CD14-positive monocyte (primary cell): ENCODE data around the gene PKD1L1. TPM values are rescaled to one million over a fixed set of nuclear protein-coding genes. Genes with fewer than 3 reads are reported as not detected.

Experiments used
- DNase-seq, 3 donors: peaks; one replicate each; pipeline ENCODE4 v3.0.0-alpha.2; 2011 to 2022
- H2AFZ ChIP-seq: 2 replicates; pipeline ENCODE4 v1.6.0; 2012; ENCODE audit warnings: mild to moderate bottlenecking, low read depth, low read length, inconsistent platforms; ENCODE audit not compliant: insufficient read depth, poor library complexity, severe bottlenecking
- H3K27ac ChIP-seq, 2 donors: 1 replicate in 1 of 2; 2 replicates in 1 of 2; pipeline ENCODE4 v1.5.1; 2012 to 2013; ENCODE audit warnings: low read length in 2 of 2, control low read depth in 1 of 2, inconsistent platforms in 1 of 2, low read depth in 1 of 2, mild to moderate bottlenecking in 1 of 2
- H3K27me3 ChIP-seq, 2 donors: one replicate each; pipeline versions ENCODE4 v1.6.0 to v1.6.1; 2011 to 2013; ENCODE audit warnings: low read length in 2 of 2; ENCODE audit not compliant: control insufficient read depth in 2 of 2, insufficient read depth in 2 of 2
- H3K36me3 ChIP-seq, 2 donors: replicated peaks in 1 of 2; 1 replicate in 1 of 2; 2 replicates in 1 of 2; pipeline versions ENCODE4 v1.5.1 to v1.6.1; 2012 to 2013; ENCODE audit warnings: low read length in 2 of 2, control low read depth in 1 of 2, inconsistent platforms in 1 of 2, mild to moderate bottlenecking in 1 of 2; ENCODE audit not compliant: insufficient read depth in 2 of 2, control insufficient read depth in 1 of 2
- H3K4me1 ChIP-seq, 2 donors: 1 replicate in 1 of 2; 2 replicates in 1 of 2; pipeline versions ENCODE4 v1.5.1 to v1.6.1; 2012 to 2013; ENCODE audit warnings: low read length in 2 of 2, control low read depth in 1 of 2, inconsistent platforms in 1 of 2, mild to moderate bottlenecking in 1 of 2, moderate library complexity in 1 of 2; ENCODE audit not compliant: insufficient read depth in 2 of 2, control insufficient read depth in 1 of 2
- H3K4me2 ChIP-seq: replicated peaks from 2 replicates; pipeline ENCODE3; 2012; ENCODE audit warnings: low read length, moderate library complexity, mild to moderate bottlenecking; ENCODE audit not compliant: poor library complexity, severe bottlenecking; ENCODE audit errors: extremely low read depth
- H3K4me3 ChIP-seq, 3 experiments: fragments of 200-600 bp in 1 of 3; sonication (generic) in 1 of 3; replicated peaks in 1 of 3; 1 replicate in 2 of 3; 2 replicates in 1 of 3; pipeline ENCODE4 v1.5.1; 2011 to 2013; ENCODE audit warnings: low read length in 3 of 3, mild to moderate bottlenecking in 3 of 3, control low read depth in 2 of 3, low read depth in 2 of 3, inconsistent platforms in 1 of 3, moderate library complexity in 1 of 3
- H3K79me2 ChIP-seq: 2 replicates; pipeline ENCODE4 v1.6.0; 2012; ENCODE audit warnings: mild to moderate bottlenecking, control low read depth, inconsistent platforms, low read length, moderate library complexity; ENCODE audit not compliant: insufficient read depth
- H3K9ac ChIP-seq: 2 replicates; pipeline ENCODE4 v1.6.0; 2017; ENCODE audit warnings: low read length, mild to moderate bottlenecking; ENCODE audit not compliant: insufficient read depth, poor library complexity, severe bottlenecking
- H3K9me3 ChIP-seq, 2 donors: replicated peaks in 1 of 2; 1 replicate in 1 of 2; 2 replicates in 1 of 2; pipeline versions ENCODE4 v1.5.1 to v1.6.1; 2012 to 2013; ENCODE audit warnings: low read length in 2 of 2, control low read depth in 1 of 2; ENCODE audit not compliant: control insufficient read depth in 1 of 2, insufficient read depth in 1 of 2
- H4K20me1 ChIP-seq: 2 replicates; pipeline ENCODE4 v1.6.0; 2012; ENCODE audit warnings: mild to moderate bottlenecking, low read length, control low read depth, moderate library complexity; ENCODE audit not compliant: insufficient read depth
- H3K27ac Mint-ChIP-seq, 7 donors: one replicate each; pipeline ENCODE4 v1.8.0; 2020; ENCODE audit warnings: mild to moderate bottlenecking in 7 of 7, mixed read lengths in 7 of 7, moderate library complexity in 6 of 7, inconsistent platforms in 2 of 7
- H3K27me3 Mint-ChIP-seq, 3 donors: one replicate each; pipeline ENCODE4 v1.8.0; 2021 to 2022; ENCODE audit warnings: low read depth in 3 of 3, mild to moderate bottlenecking in 3 of 3, mixed read lengths in 3 of 3, moderate library complexity in 3 of 3, inconsistent platforms in 1 of 3
- H3K36me3 Mint-ChIP-seq, 2 donors: one replicate each; pipeline ENCODE4 v1.8.0; 2020; ENCODE audit warnings: mixed read lengths in 2 of 2, inconsistent platforms in 1 of 2, mild to moderate bottlenecking in 1 of 2
- H3K4me1 Mint-ChIP-seq: one replicate; pipeline ENCODE4 v1.8.0; 2020; ENCODE audit warnings: mild to moderate bottlenecking, mixed read lengths
- H3K4me3 Mint-ChIP-seq, 2 donors: one replicate each; pipeline ENCODE4 v1.8.0; 2020; ENCODE audit warnings: mild to moderate bottlenecking in 2 of 2, mixed read lengths in 2 of 2, moderate library complexity in 1 of 2
- H3K9me3 Mint-ChIP-seq, 7 donors: one replicate each; pipeline ENCODE4 v1.8.0; 2020 to 2022; ENCODE audit warnings: mixed read lengths in 7 of 7, mild to moderate bottlenecking in 6 of 7, moderate library complexity in 6 of 7, inconsistent platforms in 2 of 7
- WGBS: methylation state at CpG from one replicate; pipeline ENCODE4 v1.1.5; 2013; ENCODE audit warnings: missing lambda C conversion rate; ENCODE audit not compliant: insufficient coverage; 5-methylcytosine and 5-hydroxymethylcytosine counted together
- intact Hi-C, 2 donors: fragments of 100-400 bp; cut with micrococcal nuclease; formaldehyde crosslinking; loops; one replicate each; pipeline versions ENCODE4 v1.15.0 to v1.15.1; 2023
- polyA plus RNA-seq, 3 donors: library from polyadenylated mRNA; depleted of rRNA in 1 of 3; unstranded in 2 of 3; stranded (reverse) in 1 of 3; fragments of 300-500 nt in 2 of 3; fragments of >200 nt in 1 of 3; fragmentation: Illumina TruSeq in 2 of 3; gene quantifications; 1 replicate in 2 of 3; 2 replicates in 1 of 3; pipeline ENCODE4 v1.2.3, GENCODE V29; 2012 to 2021
- TF ChIP-seq, protein P1 (sequence below): fragments of 200-600 bp; IDR thresholded peaks from one replicate; pipeline ENCODE4 v1.8.0; 2022; ENCODE audit warnings: antibody characterized with exemption, mild to moderate bottlenecking

PKD1L1 gene
- polyA plus RNA-seq, 3 donors: 0.19 TPM; not detected in 2

DNA sequence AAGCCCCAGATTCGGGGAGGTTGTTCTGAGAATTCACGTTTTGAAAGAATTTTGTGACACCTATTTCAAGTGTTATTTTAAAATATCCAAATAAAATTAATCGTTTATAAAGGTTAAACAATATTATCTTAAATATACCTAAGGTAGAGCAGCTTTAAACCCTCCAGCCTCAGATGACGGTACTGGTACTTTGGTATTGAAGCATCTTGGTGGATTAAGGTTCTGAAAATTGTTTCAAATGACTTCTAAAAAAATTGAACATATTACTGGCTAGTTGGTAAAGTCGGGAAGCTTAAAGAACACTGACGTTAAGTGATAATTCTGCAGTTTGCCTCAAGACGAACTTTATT is 31.5 kb upstream of the PKD1L1 start:
- no peak for DNase-seq
- Histone ChIP-seq H3K4me3 (peak overlapping the region; percentile 73 to 99 (median 80)), H2AFZ (peak overlapping the region; percentile 65), H3K4me1 (peaks cover 15 to 17% of the 10 kb centered on the region in 2 donors), H3K79me2 (peaks cover 23% of the 10 kb centered on the region), H3K36me3 (peaks cover 31 to 36% of the 10 kb centered on the region in 2 donors), H3K9ac (peak overlapping the region; percentile 78), H3K27me3 (no peaks in the 10 kb centered on the region), H3K4me2 (peak overlapping the region; percentile 89), H3K27ac (peak overlapping the region; percentile 87 to 95), H4K20me1 (no peaks in the 10 kb centered on the region), H3K9me3 (no peaks in the 10 kb centered on the region)
- Mint-ChIP-seq H3K4me3 (peak overlapping the region; percentile 97 to 99), H3K4me1 (peaks cover 9% of the 10 kb centered on the region), H3K36me3 (peaks cover 32 to 38% of the 10 kb centered on the region in 2 donors), H3K27ac (peak overlapping the region; percentile 94 to 100 (median 99)), H3K27me3 (no peaks in the 10 kb centered on the region), H3K9me3 (peaks cover 0 to 3% (median 0%) of the 10 kb centered on the region in 7 donors)
- intact Hi-C loops: loop anchor here (5.0 kb wide), 2 partner anchors 57 to 107 kb away; partner anchors contain the start of genes C7orf57 (in 1 of the 2) and UPP1 (in 1 of the 2)
- no CpG with 5 or more reads among the region's 7 CpGs for WGBS
- TF ChIP-seq, protein P1, sequence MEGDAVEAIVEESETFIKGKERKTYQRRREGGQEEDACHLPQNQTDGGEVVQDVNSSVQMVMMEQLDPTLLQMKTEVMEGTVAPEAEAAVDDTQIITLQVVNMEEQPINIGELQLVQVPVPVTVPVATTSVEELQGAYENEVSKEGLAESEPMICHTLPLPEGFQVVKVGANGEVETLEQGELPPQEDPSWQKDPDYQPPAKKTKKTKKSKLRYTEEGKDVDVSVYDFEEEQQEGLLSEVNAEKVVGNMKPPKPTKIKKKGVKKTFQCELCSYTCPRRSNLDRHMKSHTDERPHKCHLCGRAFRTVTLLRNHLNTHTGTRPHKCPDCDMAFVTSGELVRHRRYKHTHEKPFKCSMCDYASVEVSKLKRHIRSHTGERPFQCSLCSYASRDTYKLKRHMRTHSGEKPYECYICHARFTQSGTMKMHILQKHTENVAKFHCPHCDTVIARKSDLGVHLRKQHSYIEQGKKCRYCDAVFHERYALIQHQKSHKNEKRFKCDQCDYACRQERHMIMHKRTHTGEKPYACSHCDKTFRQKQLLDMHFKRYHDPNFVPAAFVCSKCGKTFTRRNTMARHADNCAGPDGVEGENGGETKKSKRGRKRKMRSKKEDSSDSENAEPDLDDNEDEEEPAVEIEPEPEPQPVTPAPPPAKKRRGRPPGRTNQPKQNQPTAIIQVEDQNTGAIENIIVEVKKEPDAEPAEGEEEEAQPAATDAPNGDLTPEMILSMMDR: no peak

DNA sequence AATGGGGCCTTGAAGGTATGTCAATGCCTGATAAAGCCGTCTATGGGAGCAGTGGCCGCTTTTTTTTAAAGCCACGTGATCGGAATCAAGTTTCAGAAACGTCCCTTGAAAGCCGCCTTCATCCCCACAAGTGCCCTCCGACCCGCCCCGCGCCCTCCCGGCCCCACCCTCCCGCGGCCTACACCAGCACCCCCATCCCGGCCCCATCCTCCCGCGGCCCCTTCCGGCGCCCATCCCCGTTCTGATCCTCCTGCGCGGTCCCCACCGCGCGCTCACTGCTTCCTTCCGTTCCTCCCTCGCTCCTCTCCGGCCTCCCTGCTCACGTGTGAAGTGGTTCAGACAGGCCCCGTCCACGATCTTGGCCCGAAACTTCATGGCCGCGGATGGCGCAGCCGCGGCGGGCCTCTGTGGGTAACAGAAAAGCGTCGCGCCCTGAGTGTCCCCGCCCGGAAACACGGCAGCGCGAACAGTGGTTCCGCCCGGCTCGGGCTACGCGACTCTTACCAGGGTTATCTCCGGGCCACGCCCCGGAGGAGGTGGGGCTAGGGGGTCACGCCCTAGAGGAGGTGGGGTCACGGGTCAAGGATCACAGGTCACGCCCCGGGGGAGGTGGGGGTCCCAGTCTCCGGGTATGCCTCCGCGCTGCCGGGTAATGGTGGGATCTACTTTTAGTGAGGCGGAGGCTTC is 31.0 kb upstream of the PKD1L1 start, which contains the start of gene HUS1:
Gene HUS1, minus strand, starts transcription at position 471 of the 687 bp plus-strand sequence. Its CDS starts 96 bp downstream, at position 375.
- WGBS: under 1% methylated on average over 49 of the region's 62 CpGs
- peak within 1 kb of the TSS; percentile 97 to 99 for H3K4me3 Mint-ChIP-seq
- peaks cover 37 to 43% of the 10 kb centered on the region in 2 donors for H3K36me3 Mint-ChIP-seq

More for the DNA sequence above, 31.0 kb upstream of the PKD1L1 start, which contains the start of gene HUS1:
- Histone ChIP-seq H3K4me3 (peak within 1 kb of the TSS; percentile 73 to 99 (median 80)), H4K20me1 (no peaks in the 10 kb centered on the region), H3K9me3 (no peaks in the 10 kb centered on the region), H3K4me2 (peak within 1 kb of the TSS; percentile 89), H3K36me3 (peaks cover 36 to 41% of the 10 kb centered on the region in 2 donors), H3K79me2 (peaks cover 23% of the 10 kb centered on the region), H3K27ac (peak within 1 kb of the TSS; percentile 87 to 95), H3K4me1 (peaks cover 15 to 17% of the 10 kb centered on the region in 2 donors), H2AFZ (peak within 1 kb of the TSS; percentile 65), H3K27me3 (no peaks in the 10 kb centered on the region), H3K9ac (peak within 1 kb of the TSS; percentile 78)
- no peaks in the 10 kb centered on the region for H3K27me3 Mint-ChIP-seq
- intact Hi-C loops: loop anchor here in 1 of 2 donors (5.0 kb wide), 1 partner anchor 108 kb away; the partner anchor contains the start of gene UPP1
- peaks cover 0 to 3% (median 0%) of the 10 kb centered on the region in 7 donors for H3K9me3 Mint-ChIP-seq
- H3K27ac Mint-ChIP-seq: peak within 1 kb of the TSS; percentile 94 to 100 (median 99)
- H3K4me1 Mint-ChIP-seq: peaks cover 9% of the 10 kb centered on the region
- TF ChIP-seq, protein P1: no peak
- DNase-seq: peak; percentile 88 to 96 (median 92)
